ENCODE data around the gene KRTAP4-16.
"Not testable (repeated sequence)": the region's sequence is repeated elsewhere in the genome, so short reads cannot be mapped to it uniquely, and the experiment has no call there.

DNA sequence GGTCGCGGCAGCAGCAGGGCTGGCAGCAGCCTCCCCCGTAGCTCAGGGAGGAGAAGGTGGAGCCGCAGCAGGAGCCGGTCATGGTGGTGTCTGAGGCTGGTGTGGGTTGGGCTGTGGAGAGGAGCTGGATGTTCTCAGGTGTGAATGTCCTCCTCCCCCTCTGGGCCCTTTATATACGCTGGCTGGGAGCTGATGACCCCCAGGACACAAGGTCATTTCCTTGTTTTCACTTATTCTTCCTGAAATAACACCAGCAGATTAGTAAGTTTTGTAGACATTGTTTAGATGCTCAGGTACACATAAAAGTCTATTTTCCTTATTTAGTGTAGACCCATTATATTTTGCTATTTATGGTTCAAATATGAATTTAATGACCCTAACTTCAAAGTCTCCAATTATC is 46.9 kb downstream of the KRTAP4-16 start, which contains the start of gene KRTAP2-2:
- not testable (repeated sequence) for TF ChIP-seq POLR2AphosphoS5, POLR2A, EP300 (IDR thresholded peaks at IDR 0.05)
- TF ChIP-seq, protein P1, sequence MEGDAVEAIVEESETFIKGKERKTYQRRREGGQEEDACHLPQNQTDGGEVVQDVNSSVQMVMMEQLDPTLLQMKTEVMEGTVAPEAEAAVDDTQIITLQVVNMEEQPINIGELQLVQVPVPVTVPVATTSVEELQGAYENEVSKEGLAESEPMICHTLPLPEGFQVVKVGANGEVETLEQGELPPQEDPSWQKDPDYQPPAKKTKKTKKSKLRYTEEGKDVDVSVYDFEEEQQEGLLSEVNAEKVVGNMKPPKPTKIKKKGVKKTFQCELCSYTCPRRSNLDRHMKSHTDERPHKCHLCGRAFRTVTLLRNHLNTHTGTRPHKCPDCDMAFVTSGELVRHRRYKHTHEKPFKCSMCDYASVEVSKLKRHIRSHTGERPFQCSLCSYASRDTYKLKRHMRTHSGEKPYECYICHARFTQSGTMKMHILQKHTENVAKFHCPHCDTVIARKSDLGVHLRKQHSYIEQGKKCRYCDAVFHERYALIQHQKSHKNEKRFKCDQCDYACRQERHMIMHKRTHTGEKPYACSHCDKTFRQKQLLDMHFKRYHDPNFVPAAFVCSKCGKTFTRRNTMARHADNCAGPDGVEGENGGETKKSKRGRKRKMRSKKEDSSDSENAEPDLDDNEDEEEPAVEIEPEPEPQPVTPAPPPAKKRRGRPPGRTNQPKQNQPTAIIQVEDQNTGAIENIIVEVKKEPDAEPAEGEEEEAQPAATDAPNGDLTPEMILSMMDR (IDR thresholded peaks at IDR 0.05), result not testable (repeated sequence)
